Liver (tissue), 3 donors: ENCODE results near the gene SHMT2.

Experiments used
- NR2F2 ChIP-seq: IDR thresholded peaks from 2 replicates; pipeline ENCODE4 v1.6.1; 2016; ENCODE audit warnings: antibody characterized with exemption
- TF ChIP-seq, protein P1 (sequence below): fragments of 150-350 bp; IDR thresholded peaks from 2 replicates; pipeline ENCODE4 v1.5.1; 2017; ENCODE audit warnings: improper control_type of control experiment, low read depth, low read length; ENCODE audit not compliant: missing input control
- donor health status: healthy.
- donor health status: healthy.

DNA sequence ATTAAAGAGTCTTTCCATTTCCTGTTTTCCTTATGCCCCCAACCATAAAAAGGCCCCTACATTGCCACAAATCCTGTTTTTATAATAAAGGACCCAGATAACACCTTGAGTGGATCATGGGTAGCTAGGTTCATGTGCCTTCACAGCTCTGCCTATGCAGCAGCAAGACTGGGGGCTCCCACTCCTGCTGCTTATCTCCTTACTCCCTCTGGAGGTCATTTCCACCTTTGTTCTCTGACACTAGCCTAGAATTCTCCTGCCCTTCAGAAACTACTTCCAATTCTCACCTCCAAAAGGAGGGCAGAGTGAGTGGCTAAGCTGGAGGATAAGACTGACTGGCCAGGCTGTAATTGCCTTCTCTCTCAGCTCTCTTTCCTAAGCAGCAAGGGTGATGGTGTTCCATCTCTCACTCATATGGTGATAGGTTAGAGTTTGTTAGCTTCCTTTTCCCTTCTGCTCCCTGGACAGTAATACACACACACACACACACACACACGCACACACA is 41.5 kb downstream of the SHMT2 start:
- TF ChIP-seq, protein P1, sequence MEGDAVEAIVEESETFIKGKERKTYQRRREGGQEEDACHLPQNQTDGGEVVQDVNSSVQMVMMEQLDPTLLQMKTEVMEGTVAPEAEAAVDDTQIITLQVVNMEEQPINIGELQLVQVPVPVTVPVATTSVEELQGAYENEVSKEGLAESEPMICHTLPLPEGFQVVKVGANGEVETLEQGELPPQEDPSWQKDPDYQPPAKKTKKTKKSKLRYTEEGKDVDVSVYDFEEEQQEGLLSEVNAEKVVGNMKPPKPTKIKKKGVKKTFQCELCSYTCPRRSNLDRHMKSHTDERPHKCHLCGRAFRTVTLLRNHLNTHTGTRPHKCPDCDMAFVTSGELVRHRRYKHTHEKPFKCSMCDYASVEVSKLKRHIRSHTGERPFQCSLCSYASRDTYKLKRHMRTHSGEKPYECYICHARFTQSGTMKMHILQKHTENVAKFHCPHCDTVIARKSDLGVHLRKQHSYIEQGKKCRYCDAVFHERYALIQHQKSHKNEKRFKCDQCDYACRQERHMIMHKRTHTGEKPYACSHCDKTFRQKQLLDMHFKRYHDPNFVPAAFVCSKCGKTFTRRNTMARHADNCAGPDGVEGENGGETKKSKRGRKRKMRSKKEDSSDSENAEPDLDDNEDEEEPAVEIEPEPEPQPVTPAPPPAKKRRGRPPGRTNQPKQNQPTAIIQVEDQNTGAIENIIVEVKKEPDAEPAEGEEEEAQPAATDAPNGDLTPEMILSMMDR = no peak
- no peak for TF ChIP-seq NR2F2
